Fibroblast of skin of abdomen (primary cell): ENCODE results near the gene RILPL2.
"Not testable (repeated sequence)": the region's sequence is repeated elsewhere in the genome, so short reads cannot be mapped to it uniquely, and the experiment has no call there.

Experiments used
- DNase-seq: peaks from one replicate; pipeline ENCODE4 v3.0.0-alpha.2; 2013

RILPL2 gene

DNA sequence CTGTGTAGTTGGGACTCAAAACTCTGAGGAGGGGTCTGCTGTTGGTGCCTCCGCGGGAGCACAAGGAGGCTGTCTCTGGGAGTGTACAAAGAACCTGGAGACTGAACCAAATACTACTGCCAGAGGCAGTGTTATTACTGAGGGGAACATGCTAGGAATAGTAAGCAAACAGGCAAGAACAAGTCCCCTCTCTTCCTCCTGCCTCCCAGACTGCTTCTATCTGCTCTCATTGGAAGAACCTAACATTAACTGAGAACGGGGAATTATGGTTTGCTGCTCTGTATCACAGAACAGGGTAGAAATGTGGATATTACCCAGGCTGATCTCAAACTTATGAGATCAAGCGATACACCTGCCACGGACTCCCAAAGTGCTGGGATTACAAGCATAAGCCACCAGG lies 57.1 kb downstream of the RILPL2 start:
- no peak for DNase-seq

DNA sequence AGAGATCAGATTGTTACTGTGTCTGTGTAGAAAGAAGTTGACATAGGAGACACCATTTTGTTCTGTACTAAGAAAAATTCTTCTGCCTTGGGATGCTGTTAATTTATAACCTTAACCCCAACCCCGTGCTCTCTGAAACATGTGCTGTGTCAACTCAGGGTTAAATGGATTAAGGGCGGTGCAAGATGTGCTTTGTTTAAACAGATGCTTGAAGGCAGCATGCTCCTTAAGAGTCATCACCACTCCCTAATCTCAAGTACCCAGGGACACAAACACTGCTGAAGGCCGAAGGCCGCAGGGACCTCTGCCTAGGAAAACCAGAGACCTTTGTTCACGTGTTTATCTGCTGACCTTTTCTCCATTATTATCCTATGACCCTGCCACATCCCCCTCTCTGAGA lies 64.1 kb downstream of the RILPL2 start:
- DNase-seq: not testable (repeated sequence)

DNA sequence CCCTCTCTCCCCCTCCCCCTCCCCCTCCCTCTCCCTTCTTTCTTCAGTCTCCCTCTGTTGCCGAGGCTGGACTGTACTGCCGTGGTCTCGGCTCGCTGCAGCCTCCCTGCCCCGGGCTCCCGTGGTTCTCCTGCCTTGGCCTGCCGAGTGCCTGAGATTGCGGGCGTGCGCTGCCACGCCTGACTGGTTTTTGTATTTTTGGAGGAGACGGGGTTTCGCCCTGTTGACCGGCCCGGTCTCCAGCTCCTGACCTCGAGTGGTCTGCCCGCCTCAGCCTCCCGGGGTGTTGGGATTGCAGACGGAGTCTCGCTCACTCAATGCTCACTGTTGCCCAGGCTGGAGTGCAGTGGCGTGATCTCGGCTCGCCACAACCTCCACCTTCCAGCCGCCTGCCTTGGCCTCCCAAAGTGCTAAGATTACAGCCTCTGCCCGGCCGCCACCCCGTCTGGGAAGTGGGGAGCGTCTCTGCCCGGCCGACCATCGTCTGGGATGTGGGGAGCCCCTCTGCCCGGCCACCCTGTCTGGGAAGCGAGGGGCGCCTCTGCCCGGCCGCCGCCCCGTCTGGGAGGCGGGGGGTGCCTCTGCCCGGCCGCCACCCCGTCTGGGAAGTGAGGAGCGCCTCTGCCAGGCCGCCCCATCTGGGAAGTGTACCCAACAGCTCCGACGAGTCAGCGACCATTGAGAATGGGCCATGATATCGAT lies 64.7 kb downstream of the RILPL2 start:
- DNase-seq: not testable (repeated sequence)

DNA sequence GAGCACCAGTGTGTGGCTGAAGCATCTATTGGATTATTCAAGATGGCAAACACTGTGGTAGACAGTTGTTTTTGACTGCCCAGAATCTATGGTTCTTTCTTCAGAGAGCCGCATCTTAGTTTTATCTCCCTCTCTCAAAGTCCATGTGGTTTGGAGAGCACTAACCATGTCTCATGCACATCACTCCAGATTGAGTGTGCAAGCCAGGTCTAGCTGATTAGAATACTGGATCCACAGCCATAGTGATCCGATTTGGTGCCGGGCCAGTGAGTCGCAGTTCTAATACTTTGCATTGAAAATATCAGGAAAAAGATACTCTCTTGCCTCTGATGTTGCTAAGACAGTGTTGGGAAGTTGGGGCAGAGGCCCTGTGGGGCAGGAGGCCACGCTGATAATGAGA lies 67.3 kb downstream of the RILPL2 start:
- no peak for DNase-seq

DNA sequence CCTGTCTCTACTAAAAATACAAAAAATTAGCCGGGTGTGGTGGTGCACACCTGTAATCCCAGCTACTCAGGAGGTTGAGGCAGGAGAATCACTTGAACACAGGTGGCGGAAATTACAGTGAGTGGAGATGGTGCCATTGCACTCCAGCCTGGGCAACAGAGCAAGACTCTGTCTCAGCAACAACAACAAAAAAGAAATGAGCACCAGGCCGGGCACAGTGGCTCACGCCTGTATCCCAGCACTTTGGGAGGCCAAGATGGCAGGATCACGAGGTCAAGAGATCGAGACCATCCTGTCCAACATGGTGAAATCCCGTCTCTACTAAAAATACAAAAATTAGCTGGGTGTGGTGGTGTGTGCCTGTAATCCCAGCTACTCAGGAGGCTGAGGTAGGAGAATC lies 68.1 kb downstream of the RILPL2 start:
- DNase-seq: not testable (repeated sequence)

DNA sequence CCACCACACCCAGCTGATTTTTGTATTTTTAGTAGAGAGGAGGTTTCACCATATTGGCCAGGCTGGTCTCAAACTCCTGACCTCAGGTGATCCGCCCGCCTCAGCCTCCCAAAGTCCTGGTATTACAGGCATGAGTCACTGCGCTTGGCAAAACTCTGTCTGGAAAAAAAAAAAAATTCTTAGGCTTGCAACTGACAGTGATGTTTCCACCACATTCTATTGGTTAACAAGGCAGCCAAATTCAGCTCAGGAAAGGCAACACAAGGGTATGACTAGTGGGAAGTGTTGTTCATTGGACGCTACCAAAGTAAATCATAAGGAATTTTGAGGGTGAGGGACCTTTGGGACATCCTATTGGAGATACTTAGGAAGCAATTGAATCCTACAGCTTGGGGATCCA lies 69.0 kb downstream of the RILPL2 start:
- no peak for DNase-seq
